ENCODE measurements around the gene C6orf47. TPM values are rescaled to one million over a fixed set of nuclear protein-coding genes. Genes with fewer than 3 reads are reported as not detected.

Gene C6orf47
- total and polyA plus RNA-seq, 7 donors: 22.2 to 32.6 (median 25.0) TPM

- 1% methylated on average over 40 of the region's 40 CpGs for WGBS, 2 donors
- Histone ChIP-seq H3K9me3 (no peaks in the 10 kb centered on the region), H3K27ac (peak overlapping the region; percentile 66 to 83 (median 73)), H3K27me3 (no peaks in the 10 kb centered on the region), H3K4me3 (peak overlapping the region; percentile 29 to 63 (median 53)), H3K36me3 (peaks cover 0 to 8% (median 2%) of the 10 kb centered on the region in 4 donors), H3K4me1 (peaks cover 0 to 21% (median 13%) of the 10 kb centered on the region in 4 donors)
- DNase-seq: no peak
- TF ChIP-seq CTCF (IDR thresholded peaks at IDR 0.05): peak in 1 of 4 experiments; percentile 24
- TF ChIP-seq POLR2A (IDR thresholded peaks at IDR 0.05): no peak
- no peak for TF ChIP-seq EP300 (IDR thresholded peaks at IDR 0.05)
- intact Hi-C loops (cut with DNase I): loop anchor here (1.0 to 5.0 kb wide), 4 partner anchors 46 to 271 kb away; partner anchors contain the start of gene DDAH2
These were observed 20.6 kb upstream of the C6orf47 start for GRCh38 chr6:31681135-31681671.

GRCh38 chr6:31680226-31681134 lies 19.9 kb upstream of the C6orf47 start, which contains the start of gene LY6G5C:
Gene LY6G5C, minus strand, starts transcription at chr6:31681067. Its CDS starts 694 bp downstream, at chr6:31680373.
- WGBS, 2 donors: 13 to 15% methylated on average over 17 of the region's 17 CpGs
- TF ChIP-seq POLR2A (IDR thresholded peaks at IDR 0.05) (no peak), POLR2AphosphoS5 (IDR thresholded peaks at IDR 0.05) (peak in 2 of 4 donors; percentile 13 to 41), CTCF (IDR thresholded peaks at IDR 0.05) (peak; percentile 37 to 68 (median 61))
- Histone ChIP-seq H3K36me3 (peaks cover 0 to 2% (median 0%) of the 10 kb centered on the region in 4 donors), H3K4me3 (peak within 1 kb of the TSS; percentile 29 to 63 (median 53)), H3K9me3 (no peaks in the 10 kb centered on the region), H3K27ac (peak within 1 kb of the TSS; percentile 66 to 83 (median 73)), H3K27me3 (no peaks in the 10 kb centered on the region), H3K4me1 (peaks cover 0 to 21% (median 13%) of the 10 kb centered on the region in 4 donors)
- intact Hi-C loops (cut with DNase I): loop anchor here (1.0 to 5.0 kb wide), 6 partner anchors 47 to 272 kb away; partner anchors contain the start of gene DDAH2
- peak; percentile 95 for DNase-seq

- Histone ChIP-seq H3K27ac (no peak overlapping the region), H3K4me1 (peaks cover 0 to 19% (median 13%) of the 10 kb centered on the region in 4 donors), H3K9me3 (no peaks in the 10 kb centered on the region), H3K36me3 (peaks cover 0 to 9% (median 2%) of the 10 kb centered on the region in 4 donors), H3K27me3 (no peaks in the 10 kb centered on the region), H3K4me3 (no peak overlapping the region)
- no peak for TF ChIP-seq EP300 (IDR thresholded peaks at IDR 0.05)
- WGBS, 2 donors: 80 to 83% methylated on average over 8 of the region's 8 CpGs
- intact Hi-C loops (cut with DNase I): no loop called here
- no peak for DNase-seq
These were observed 17.4 kb upstream of the C6orf47 start for GRCh38 chr6:31677955-31678354.

GRCh38 chr6:31676904-31677303 lies 16.3 kb upstream of the C6orf47 start:
- H3K9me3 ChIP-seq: no peaks in the 10 kb centered on the region
- H3K4me3 ChIP-seq: no peak overlapping the region
- no peak overlapping the region for H3K27ac ChIP-seq
- TF ChIP-seq POLR2AphosphoS5 (IDR thresholded peaks at IDR 0.05): no peak
- no peak for TF ChIP-seq CTCF (IDR thresholded peaks at IDR 0.05)
- no peak for TF ChIP-seq POLR2A (IDR thresholded peaks at IDR 0.05)
- no peak for TF ChIP-seq EP300 (IDR thresholded peaks at IDR 0.05)
- peaks cover 0 to 18% (median 10%) of the 10 kb centered on the region in 4 donors for H3K36me3 ChIP-seq
- H3K4me1 ChIP-seq: peaks cover 0 to 19% (median 13%) of the 10 kb centered on the region in 4 donors
- no peaks in the 10 kb centered on the region for H3K27me3 ChIP-seq
- no peak for DNase-seq
- intact Hi-C loops (cut with DNase I): no loop called here
- 88 to 91% methylated on average over 6 of the region's 6 CpGs for WGBS, 2 donors

Measured in sigmoid colon (tissue), 7 donors.